GM21737 (cell line): Measurements from ENCODE around the gene KCNJ6.
"Not testable (repeated sequence)": the region's sequence is repeated elsewhere in the genome, so short reads cannot be mapped to it uniquely, and the experiment has no call there.

Source experiments
- ATAC-seq: cut with Tn5 transposase; IDR thresholded peaks from one replicate; pipeline ENCODE4 v1.9.1; 2021; ENCODE audit warnings: mild to moderate bottlenecking, moderate library complexity; ENCODE audit not compliant: unreplicated experiment

The KCNJ6 gene

DNA sequence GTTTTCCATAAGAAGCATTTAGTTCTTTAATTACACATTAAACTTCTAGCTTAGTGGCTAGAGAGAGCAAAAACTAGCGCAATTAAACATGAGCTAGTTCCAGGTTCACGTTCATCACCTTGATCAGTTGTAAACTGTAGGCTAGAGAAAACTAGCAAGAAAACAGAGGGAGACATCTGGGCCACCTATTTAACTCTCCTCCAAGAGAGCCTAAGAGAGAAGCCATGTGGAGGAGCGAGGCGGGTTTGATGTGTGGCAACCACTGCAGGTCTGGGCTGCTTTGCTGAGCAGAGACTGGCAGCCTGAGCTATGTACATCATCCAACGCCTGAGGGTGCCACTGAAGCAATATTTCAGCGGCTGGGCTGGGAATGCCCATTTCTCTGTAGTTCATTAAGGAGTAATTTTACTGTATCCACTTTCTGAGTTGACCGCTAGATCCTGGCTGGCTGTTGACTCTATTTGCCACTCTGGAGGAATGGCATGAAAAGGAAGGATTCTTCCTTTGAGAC lies 296.7 kb downstream of the KCNJ6 start:
- no peak for ATAC-seq

DNA sequence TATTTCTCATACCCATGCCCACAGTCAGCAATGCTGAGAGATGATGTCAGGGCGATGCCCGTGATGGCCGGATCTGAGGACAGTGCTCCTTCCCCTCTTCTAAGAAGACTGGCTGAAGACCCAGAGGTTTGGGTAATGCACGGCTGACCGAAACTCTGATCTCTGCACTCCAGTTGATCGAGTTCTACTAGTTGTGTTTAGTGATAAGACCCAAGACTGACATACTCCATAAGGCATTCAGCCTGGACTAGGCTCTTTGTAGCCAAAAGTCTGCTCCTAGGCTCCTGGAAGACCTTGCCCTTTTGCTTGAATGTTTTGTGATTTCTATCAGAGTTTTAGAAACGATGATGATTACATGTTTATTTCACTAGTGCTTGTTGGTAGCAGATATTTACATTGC lies 298.2 kb downstream of the KCNJ6 start:
- no peak for ATAC-seq

DNA sequence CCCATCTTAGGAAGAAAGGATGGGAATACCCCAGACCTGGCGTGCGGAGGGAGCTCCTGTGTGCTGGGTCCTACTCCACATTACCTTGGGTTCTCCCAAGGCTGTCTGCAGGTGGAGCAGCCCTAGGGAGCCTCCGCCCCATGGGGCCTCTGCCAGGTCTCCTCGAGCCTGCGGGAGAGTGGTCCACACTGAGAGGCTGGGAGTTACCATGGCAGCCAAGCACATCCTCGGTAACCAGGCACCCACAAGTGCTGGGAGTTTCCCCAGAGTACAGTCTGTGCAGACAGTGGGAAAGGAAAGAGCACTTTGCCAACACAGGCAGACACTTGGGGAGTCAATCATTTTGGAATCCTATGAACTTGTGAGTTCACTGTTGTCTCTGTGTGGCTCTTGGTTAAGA lies 300.3 kb downstream of the KCNJ6 start:
- ATAC-seq: no peak

DNA sequence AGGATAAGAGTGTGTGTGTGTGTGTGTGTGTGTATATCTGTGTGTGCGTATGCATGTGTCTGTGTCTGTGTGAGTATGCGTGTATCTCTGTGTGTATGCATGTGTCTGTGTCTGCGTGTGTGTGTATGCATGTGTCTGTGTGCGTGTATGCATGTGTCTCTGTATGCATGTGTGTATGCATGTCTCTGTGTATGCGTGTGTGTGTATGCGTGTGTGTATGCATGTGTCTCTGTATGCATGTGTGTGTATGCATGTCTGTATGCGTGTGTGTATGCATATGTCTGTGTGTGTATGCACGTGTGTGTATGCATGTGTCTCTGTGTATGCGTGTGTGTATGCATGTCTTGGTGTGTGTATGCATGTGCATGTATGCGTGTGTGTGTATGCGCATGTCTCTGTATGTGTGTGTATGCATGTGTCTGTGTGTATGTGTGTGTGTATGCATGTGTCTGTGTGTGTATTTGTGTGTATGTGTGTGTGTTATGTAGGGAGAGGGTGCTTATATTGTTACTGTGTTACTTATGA lies 301.8 kb downstream of the KCNJ6 start:
- ATAC-seq: no peak

DNA sequence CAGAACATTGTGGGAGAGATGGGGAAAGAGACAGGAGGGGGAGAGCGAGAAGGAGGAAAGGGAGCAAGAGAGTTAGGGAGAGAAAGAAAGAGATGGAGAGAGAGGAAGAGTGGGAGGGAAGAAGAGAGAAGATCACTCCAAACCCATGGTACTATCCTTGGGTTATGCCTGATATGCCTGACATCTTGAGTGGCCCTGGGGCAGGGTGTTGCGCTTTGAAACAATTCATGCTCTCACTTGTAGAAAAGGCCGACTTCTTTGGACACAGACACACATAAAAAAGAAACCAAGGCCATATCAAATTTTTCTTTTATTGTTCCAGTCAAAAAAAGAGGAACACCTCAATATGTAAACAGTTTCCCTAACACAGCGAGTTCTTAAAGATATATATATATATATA lies 309.2 kb downstream of the KCNJ6 start:
- no peak for ATAC-seq

DNA sequence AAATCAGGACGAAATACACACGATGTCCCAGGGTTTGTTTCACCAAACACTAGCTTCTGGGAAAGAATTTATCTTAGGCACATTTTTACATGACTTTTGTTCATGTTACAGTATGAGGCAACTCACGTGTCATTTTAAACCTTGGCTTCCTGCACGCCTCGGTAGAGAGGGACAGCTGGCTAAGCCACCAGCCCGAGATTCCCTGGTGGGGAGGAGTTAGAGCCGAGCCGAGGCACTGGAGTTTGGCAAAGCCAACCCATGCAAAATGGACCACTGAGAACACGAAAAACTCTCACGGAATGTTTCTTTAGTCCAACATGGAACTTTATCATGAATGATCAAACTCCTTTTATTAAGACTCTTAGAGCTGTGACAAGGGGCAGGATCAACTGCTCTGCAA lies 309.7 kb downstream of the KCNJ6 start:
- no peak for ATAC-seq

DNA sequence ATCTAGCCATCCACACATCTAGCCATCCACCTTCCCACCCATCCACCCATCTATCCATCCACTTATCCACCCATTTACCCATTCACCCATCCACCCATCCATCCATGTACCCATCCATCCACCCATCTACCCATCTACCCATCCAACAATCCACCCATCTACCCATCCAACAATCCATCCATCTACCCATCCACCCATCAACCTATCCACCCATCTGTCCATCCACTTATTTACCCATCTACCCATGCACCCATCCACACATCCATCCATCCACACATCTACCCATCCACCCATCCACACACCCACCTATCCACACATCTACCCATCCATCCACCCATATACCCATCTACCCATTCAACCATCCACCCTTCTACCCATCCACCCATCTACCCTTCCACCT lies 311.3 kb downstream of the KCNJ6 start:
- ATAC-seq: no peak

DNA sequence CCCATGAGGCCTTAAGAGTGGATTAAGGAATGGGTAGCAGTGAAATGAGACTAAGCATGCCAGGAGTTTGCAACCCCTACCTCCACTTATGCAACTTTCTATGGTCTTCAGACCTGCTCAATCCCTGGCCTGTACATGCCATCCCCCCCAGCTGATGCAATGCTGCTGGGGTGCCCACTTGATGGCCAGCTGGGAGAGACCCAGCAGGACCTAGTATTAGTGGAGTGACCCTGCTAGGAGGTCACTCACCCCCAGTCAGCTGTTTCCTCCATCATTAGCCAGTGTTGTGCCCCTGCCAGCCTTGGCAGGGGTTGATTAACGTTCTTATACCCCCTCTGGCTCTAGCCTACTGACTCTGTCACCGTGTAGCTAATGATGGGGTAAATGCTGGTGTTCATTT lies 313.1 kb downstream of the KCNJ6 start:
- ATAC-seq: no peak

DNA sequence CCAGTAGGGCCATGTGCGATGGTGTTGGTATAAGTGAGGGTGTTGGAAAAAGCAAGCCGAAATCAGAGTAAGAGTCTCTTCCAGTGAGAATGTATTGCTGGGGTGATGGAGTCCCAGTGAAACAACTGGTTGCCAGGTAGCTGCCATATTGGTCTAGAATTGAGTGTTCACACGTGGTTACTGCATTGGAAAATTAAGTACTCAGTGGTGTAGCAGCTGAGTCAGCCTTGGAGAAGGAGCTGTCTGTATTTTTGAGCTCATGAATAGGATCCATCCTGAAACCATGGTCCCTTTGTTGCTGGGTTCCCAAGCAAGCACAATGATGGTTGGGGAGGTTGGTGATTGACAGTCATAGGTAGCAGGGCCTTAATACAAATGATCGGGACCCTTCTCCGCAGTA lies 314.3 kb downstream of the KCNJ6 start:
- ATAC-seq: no peak

DNA sequence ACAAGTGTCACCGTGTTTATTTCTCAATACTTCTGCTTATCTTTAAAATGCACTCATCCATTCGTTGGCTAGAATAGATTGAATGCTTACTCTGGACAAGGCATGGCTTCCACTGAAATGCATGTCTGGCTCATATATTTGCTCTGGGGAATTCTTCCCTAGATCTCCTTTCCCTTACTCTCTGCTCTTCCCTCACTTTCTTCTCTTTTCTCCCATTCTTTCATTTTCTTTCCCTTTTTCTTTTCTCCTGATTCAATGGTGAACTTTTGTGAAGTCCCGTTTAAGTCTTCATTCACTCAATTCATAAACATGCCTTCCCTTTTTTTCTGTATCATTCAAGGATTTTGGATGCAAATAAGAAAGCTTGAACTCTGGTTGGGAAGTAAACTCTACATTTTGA lies 315.2 kb downstream of the KCNJ6 start:
- no peak for ATAC-seq

DNA sequence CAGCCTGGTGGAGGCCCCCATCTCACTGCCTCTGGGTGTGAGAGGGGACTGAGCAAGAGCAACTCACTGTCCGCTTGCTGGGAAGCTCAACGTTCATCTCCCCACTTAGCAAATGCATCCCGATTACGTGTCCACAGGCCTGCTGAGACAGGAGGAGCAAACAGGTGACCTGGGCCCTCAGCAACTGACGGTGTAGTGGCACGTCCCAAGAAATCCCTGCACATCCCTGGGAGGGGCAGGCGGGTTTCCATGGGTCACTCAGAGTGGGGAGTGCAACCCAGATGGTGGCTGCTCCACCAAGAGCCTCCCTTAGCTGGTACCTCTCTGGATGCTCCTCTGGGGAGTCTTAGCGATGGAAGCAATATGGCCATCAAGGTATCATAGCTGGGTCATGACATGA lies 320.3 kb downstream of the KCNJ6 start:
- no peak for ATAC-seq

DNA sequence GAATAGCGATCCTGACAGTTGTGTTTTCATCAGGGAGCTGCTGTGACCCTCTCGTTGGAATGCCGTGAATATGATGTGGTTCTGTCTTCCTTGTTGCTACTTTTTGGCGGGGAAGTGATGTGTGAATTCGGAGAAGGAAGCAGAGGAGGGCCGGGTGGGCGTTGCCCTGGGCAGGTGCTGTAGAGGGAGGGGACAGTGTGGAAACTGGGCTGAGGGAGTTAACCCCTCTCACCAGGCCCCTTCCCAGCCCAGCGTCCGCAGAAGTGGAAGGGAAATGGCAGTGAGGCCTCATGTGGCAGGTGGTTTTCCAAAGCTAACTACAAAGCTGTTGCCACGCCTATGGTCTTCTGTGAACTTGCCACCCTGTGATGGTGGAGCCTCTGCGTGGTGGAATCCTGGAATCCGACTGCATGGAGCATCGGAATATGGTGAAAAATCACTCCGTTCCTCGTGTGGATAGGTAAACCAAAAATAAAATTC lies 321.7 kb downstream of the KCNJ6 start:
- no peak for ATAC-seq

DNA sequence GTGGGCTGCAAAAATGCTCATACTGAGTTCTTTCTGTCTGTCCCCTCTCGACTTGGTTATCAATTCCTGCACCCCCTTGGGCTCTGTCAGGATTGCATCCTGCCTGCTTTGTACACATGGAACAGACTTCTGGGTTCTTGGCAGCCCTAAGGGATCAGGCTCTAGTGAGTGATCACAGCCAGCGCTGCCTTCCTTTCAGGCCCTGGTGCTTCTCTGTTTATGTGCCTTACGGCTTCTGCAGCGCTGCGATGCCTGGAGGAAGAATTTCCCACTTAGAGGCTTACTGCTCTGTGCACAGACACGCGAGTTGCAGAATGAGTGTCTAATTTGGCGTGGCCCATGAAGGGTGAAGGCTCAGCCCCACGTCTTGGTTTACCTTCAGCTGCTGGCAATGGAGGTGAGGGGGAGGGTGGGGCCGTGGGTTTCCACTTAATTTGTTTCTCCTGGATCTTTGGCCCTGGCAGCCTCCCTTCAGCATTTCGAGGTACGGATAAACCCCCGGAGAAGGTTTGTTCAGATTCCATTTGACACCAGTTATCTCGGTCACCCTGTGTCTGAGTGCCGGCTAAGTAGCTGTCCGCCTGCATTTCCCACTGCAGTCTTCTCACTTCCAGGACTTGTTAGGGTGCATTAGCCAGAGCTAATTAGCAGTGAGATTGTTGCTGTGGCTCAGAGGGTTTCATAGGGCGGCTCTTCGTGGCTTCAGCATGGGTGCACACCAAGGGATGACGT lies 322.4 kb downstream of the KCNJ6 start:
- no peak for ATAC-seq

DNA sequence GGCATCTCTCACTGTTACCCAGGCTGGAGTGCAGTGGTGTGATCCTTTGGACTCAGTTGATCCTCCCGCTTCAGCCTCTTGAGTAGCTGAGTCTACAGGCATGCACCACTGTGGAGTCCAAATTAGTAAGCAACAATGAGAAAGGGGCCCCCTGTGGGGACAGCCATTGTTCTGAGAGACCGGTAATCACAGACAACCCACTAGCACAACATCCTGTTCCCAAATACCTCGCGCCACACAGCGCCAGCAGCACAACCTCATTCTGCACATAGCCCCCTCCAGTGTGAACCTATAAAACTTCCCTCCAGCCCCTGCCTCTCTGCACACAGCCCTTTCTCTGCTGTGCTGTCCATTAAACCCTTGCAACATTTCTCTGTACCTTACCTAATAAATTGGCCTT lies 323.2 kb downstream of the KCNJ6 start:
- no peak for ATAC-seq

DNA sequence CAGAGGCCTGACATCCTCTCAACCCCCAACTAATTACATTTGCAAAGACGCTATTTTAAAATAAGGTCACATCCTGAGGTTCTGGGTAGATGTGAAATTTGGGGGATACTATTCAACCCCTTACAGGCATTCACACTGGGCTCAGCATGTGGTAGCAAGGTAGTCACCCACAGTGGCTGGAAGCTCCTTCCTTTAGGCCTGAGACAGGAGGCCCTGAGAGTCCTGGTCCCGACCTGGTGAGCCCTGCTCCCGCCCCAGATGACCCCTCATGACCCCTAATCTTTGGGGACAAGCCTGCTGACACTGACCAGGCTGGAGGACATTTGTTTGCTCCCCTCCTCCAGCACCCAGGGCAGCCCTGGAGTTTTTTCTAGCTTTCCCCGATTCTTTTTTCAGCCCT lies 323.8 kb downstream of the KCNJ6 start:
- ATAC-seq: no peak

DNA sequence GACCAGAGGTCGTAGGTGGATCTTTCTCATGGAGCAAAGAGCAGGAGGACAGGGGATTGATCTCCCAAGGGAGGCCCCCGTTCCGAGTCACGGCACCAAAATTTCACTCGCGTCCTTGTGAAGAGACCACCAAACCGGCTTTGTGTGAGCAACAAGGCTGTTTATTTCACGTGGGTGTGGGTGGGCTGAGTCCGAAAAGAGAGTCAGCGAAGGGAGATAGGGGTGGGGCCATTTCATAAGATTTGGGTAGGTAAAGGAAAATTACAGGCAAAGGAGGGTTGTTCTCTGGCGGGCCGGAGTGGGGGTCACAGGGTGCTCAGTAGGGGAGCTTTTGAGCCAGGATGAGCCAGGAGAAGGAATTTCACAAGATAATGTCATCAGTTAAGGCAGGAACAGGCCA lies 324.3 kb downstream of the KCNJ6 start:
- not testable (repeated sequence) for ATAC-seq

DNA sequence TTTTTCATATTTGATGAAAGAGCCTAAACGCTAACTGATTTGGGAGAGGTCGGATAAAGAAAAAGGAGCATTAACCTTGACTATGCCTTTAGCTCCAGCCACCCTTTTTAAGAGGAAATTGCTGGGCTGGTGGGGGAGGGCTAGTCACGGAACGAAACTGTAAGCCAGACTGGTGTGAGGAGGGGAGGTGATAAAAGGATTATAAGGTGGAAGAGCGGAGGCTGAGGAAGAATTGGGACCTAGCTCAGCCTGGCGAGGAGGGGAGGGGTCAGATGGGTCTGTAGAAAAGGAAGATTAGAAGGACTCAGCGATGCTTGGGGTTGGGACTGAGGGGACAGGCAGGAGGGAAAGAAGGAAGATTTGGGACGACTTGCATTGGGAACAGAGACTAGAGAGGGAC lies 325.4 kb downstream of the KCNJ6 start:
- not testable (repeated sequence) for ATAC-seq

DNA sequence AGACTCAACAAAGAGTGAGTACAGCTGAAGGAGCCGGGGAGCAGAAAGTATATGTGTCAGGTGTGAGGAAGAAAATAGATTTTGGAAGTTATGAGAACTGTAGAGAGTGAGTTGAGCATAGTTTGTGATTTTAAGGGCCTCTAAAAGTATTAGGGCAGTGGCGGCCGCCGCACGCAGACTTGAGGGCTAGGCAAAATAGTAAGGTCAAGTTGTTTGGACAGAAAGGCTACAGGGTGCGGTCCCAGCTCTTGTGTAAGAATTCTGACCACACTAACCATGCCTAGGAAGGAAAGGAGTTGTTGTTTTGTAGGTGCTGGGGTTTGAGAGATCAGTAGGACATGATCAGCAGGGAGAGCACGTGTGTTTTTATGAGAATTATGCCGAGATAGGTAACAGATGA lies 327.6 kb downstream of the KCNJ6 start:
- not testable (repeated sequence) for ATAC-seq

DNA sequence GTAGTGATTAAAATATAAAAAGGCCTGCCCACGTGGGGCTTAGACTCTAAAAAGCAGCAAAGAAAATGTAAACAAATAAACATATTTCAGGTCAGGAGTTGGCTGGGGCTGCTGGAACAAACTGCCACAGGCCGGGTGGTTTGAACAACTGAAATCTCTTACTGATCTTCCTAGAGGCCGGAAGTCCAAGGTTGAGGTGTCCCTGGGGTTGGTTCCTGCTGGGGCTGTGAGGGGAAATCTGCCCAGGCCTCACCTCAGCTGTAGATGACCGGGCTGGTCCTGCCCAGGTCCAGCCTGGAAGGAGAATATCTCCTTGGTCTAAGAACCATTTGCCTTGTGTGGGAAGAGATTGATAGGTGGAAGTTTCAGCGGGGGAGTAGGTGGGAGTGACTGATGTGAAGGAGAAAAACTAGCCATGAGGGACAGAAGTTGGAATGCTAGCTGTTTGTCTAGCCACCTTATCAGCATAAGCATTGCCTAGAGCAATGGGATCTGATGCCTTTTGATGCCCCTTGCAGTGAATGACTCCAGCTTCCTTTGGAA lies 328.6 kb downstream of the KCNJ6 start:
- no peak for ATAC-seq

DNA sequence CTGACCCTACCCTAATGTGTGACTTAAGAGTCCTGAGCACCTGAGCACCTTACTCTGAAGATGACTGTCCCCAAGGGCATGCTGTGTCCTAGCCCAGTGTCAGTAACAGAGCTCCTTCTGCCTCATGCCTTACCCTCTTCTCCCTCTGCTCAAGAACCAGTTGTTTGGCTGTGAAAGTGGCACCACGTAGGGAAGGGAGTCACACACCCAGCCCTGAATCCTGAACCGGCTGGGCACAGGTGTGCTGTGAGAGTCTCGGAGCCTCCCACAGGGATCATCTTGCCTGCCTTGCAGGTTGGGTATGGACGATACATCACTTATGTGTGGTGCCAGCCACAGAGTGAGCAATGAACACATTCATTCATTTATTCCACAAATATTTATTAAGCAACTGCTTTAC lies 329.1 kb downstream of the KCNJ6 start:
- no peak for ATAC-seq

DNA sequence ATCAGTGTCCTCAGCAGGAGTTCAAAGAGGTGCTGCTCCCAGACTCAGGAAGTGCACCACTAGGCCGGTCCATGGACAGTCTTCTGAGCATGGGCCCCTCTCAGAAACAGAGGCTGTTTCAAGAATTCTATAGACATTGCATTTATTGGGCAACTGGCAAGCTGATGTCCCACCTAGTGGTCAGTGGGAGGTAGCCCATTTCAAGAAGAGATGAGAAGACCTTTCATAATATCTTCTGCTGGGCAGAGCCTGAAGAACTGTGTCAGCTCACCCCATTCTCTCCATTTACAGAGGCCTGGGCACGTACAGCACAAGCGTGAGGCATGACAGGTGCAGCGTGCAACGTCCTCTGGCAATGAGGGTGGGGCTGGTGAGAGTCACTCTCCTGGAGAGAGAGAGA lies 333.7 kb downstream of the KCNJ6 start:
- no peak for ATAC-seq

DNA sequence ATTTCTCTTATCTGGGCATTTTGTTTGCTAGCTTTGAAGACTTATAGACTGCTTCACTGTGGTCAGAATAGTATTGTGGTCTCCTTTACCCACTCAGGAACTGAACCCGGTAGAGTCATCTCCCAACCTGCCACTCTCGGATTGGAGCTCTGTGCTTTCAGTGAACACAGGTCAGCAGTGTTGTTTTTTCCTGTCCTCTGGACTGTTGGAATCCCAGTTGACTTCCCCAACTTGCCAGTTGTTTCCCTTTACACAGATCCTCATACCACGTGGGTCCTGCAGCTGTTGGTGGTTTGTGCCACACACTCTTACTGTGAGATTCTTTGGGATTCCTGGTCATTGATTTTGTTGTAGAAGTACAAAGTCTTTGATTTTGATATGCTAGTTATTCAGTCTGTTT lies 335.6 kb downstream of the KCNJ6 start:
- ATAC-seq: no peak
